GM12865 (cell line): ENCODE results near the gene ZNF132.

Experiments used
- DNase-seq: peaks from one replicate; pipeline ENCODE4 v3.0.0; 2010; ENCODE audit warnings: low read depth
- H3K4me3 ChIP-seq: 2 replicates; pipeline ENCODE4 v1.5.1; 2011; ENCODE audit warnings: mild to moderate bottlenecking, low read depth, low read length, control low read depth
- CTCF ChIP-seq: IDR thresholded peaks from 2 replicates; pipeline ENCODE4 v1.5.1; 2011; ENCODE audit warnings: low read length, control low read depth, low read depth, inconsistent platforms; ENCODE audit not compliant: insufficient read depth; ENCODE audit errors: missing control alignments

The ZNF132 gene

DNA sequence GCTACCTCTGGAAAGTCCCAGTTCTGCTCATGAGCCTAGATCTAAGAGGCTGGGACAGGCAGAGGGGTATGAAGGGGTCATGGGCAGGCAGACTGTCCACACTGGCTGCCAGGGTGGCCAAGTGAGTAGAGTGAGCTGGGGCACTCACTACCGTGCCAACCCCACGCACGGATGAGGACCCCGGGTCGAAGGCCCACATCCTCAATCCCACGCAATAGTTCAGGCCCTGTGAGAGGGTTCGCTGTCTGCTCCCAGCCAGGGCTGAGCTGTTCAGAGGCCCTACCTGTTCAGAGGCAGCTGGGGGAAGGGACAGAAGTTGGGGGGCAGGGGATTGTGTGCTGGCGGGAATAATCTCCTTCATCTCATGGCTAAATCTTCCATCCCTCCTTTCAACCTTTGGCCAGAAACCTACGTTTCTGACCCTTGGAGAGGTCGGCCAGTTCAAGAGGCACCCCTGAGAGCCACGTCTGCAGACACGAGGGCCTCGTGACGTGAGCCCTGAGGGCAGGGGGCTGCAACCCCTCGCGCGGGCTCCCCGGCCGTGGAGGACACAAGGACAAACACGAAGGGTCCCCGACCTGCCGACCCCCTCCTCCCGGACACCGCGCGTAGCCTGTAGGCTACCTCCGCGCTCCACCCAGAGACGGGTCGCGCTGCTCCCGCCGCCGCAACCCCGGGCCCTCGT, 53.9 kb downstream of the ZNF132 start:
- no peak for TF ChIP-seq CTCF
- peak overlapping the region; percentile 88 for H3K4me3 ChIP-seq
- peak; percentile 68 for DNase-seq

GRCh38 chr19:58385313-58385890, 54.6 kb downstream of the ZNF132 start:
- no peak for DNase-seq
- no peak for TF ChIP-seq CTCF
- peak overlapping the region; percentile 88 for H3K4me3 ChIP-seq

GRCh38 chr19:58382997-58383603, 56.9 kb downstream of the ZNF132 start:
- no peak for TF ChIP-seq CTCF
- no peak overlapping the region for H3K4me3 ChIP-seq
- no peak for DNase-seq
